Activated T-cell treated with anti-CD3 and anti-CD28 coated beads for 24 hours (primary cell): ENCODE data around the gene SHB.
"Not testable (repeated sequence)": the region's sequence is repeated elsewhere in the genome, so short reads cannot be mapped to it uniquely, and the experiment has no call there.

Experiments used
- DNase-seq: peaks from one replicate; pipeline ENCODE4 v3.0.0-alpha.2; 2020; ENCODE audit warnings: low read depth

The SHB gene

GRCh38 chr9:37967014-37967760 is 101.8 kb downstream of the SHB start:
- no peak for DNase-seq

GRCh38 chr9:37966412-37967013 is 102.5 kb downstream of the SHB start:
- no peak for DNase-seq

- DNase-seq = not testable (repeated sequence)
These were observed 103.2 kb downstream of the SHB start for GRCh38 chr9:37965676-37966345.

- no peak for DNase-seq
These were observed 103.9 kb downstream of the SHB start for GRCh38 chr9:37965116-37965515.

GRCh38 chr9:37964740-37965081 is 104.3 kb downstream of the SHB start:
- no peak for DNase-seq

GRCh38 chr9:37963936-37964739 is 104.9 kb downstream of the SHB start:
- no peak for DNase-seq

GRCh38 chr9:37961351-37961750 is 107.7 kb downstream of the SHB start:
- DNase-seq = no peak

- no peak for DNase-seq
These were observed 108.4 kb downstream of the SHB start for GRCh38 chr9:37960631-37961030.

- DNase-seq = no peak
These were observed 109.1 kb downstream of the SHB start for GRCh38 chr9:37959976-37960375.

GRCh38 chr9:37958154-37958553 is 110.9 kb downstream of the SHB start:
- DNase-seq = no peak

GRCh38 chr9:37957664-37957953 is 111.4 kb downstream of the SHB start:
- no peak for DNase-seq

GRCh38 chr9:37956904-37957663 is 111.9 kb downstream of the SHB start:
- no peak for DNase-seq

GRCh38 chr9:37956423-37956820 is 112.6 kb downstream of the SHB start:
- DNase-seq = no peak

- no peak for DNase-seq
These were observed 113.1 kb downstream of the SHB start for GRCh38 chr9:37955781-37956422.

GRCh38 chr9:37954581-37954981 is 114.4 kb downstream of the SHB start:
- no peak for DNase-seq

- DNase-seq = peak; percentile 11
These were observed 115.1 kb downstream of the SHB start for GRCh38 chr9:37953775-37954437.

- no peak for DNase-seq
These were observed 115.7 kb downstream of the SHB start for GRCh38 chr9:37953206-37953774.

- no peak for DNase-seq
These were observed 116.3 kb downstream of the SHB start for GRCh38 chr9:37952731-37953130.

GRCh38 chr9:37951671-37952449 is 117.2 kb downstream of the SHB start:
- DNase-seq = no peak

- DNase-seq = no peak
These were observed 118.5 kb downstream of the SHB start for GRCh38 chr9:37950561-37950960.
